Heart left ventricle (tissue), 13 donors: Measurements from ENCODE around the gene KCNK7.

ENCODE experiments used
- CTCF ChIP-seq, 12 donors: fragments of 200-600 bp; sonication (generic) in 4 of 12; IDR thresholded peaks; one replicate each; pipeline versions ENCODE4 v1.5.0 to v1.8.0; 2018 to 2022; ENCODE audit warnings: antibody characterized with exemption in 12 of 12, mild to moderate bottlenecking in 5 of 12
- POLR2A ChIP-seq, 2 donors: fragments of 450-650 bp; IDR thresholded peaks; one replicate each; pipeline ENCODE4 v1.6.1; 2017; ENCODE audit warnings: antibody characterized with exemption in 2 of 2, mild to moderate bottlenecking in 2 of 2, moderate library complexity in 2 of 2
- donor health status: ischemic (EF 13 %, LVEDD 7.1; RV severe dilation, severe dysfunction).
- donor health status: DM: no; HTN: yes; CAD: no.
- donor health status: DM: no; HTN: no; CAD: no.
- donor health status: ischemic (EF 25% LVEDD 6.9; RV normal size, moderate dysfunction).
- donor health status: ischemic (EF 25% LVEDD 5.7; RV mildly dilated, moderate dysfunction).
- donor health status: ischemic (EF 35%, LVEDD 5.7; RV mildly dilated, moderate dysfunction).
- donor health status: nonischemic (EF 11% LVEDD 7.7; RV severe dilation, severe dysfunction).
- donor health status: DM: yes; HTN: yes; CAD: no.
- donor health status: PGD.
- donor health status: ischemic (EF 29% LVEDD 5.4; RV normal size, mild dysfunction).
- donor health status: nonischemic (EF 23%, LVEDD 6.1; RV moderate dilation, normal function).

- TF ChIP-seq POLR2A (IDR thresholded peaks at IDR 0.05): no peak
- no peak for TF ChIP-seq CTCF (IDR thresholded peaks at IDR 0.05)
These were observed 20.5 kb upstream of the KCNK7 start for GRCh38 chr11:65615950-65616574.
